ENCODE measurements around the gene ITGA11.

ITGA11 gene

DNA sequence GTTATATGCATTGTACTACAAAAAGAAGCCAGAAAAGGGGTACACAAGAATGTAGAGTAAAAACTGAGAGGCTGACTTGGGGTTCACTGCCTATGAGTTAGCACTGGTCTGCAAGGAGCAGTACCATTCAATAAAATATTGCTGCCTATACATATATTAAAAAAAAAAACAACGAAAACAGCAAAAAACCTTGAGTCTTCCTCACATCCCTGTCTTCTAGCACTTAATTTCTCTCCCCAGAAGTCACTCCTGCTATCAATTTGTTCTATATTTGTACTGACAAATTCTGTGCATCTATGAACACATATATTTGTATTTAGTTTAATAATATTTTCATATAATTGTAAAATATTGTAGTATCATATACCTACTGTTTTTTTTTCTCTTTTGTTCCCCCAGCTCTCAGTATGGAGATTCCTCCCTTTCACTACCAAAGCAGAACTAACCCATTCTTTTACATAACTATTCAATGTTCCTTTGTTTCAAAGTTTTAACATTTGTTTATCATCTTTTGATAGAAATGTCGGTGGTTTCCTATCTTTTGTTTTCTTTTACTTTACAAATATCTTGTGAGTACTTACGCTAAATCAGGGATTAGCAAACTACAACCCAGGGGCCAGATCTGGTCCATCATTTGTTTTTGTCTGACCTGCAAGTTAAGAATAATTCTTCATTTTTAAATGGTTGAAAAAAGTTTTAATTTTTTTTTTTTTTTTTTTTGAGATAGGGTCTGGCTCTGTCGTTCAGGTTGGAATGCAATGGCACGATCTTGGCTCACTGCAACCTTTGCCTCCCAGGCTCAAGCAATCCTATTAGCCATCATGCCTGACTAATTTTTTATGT, 169.2 kb downstream of the ITGA11 start:
- H3K27me3 ChIP-seq (ENCODE audit: control insufficient read depth, insufficient read depth, low read length), result no peaks in the 10 kb centered on the region
- H3K4me1 ChIP-seq (ENCODE audit: control insufficient read depth, insufficient read depth, low read length), result no peaks in the 10 kb centered on the region
- no peak overlapping the region for H3K9ac ChIP-seq (ENCODE audit: low read length)
- H3K27ac ChIP-seq (ENCODE audit: low read depth, low read length), result no peak overlapping the region
- no peaks in the 10 kb centered on the region for H3K36me3 ChIP-seq (ENCODE audit: control insufficient read depth, insufficient read depth, low read length)
- no peak overlapping the region for H3K4me3 ChIP-seq (ENCODE audit: low read length)

DNA sequence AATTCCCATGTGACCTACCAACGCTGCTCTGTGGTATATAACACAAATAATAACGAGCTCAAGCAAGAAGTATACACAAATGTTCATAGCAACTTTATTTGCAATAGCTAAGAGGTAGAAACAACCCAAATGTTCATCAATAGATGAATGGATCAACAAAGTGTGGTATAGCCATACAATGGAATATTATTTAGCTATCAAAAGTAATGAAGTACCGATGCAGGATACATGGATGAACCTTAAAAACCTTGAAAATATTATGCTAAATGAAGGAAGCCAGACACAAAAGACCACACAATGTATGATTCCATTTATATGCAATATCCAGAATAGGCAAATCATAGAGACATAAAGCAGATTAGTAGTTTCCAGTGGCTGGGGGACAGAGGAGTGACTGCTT, 170.0 kb downstream of the ITGA11 start:
- H3K36me3 ChIP-seq (ENCODE audit: control insufficient read depth, insufficient read depth, low read length), result no peaks in the 10 kb centered on the region
- H3K27me3 ChIP-seq (ENCODE audit: control insufficient read depth, insufficient read depth, low read length), result no peaks in the 10 kb centered on the region
- H3K9ac ChIP-seq (ENCODE audit: low read length), result no peak overlapping the region
- H3K27ac ChIP-seq (ENCODE audit: low read depth, low read length), result no peak overlapping the region
- H3K4me1 ChIP-seq (ENCODE audit: control insufficient read depth, insufficient read depth, low read length), result no peaks in the 10 kb centered on the region
- H3K4me3 ChIP-seq (ENCODE audit: low read length), result no peak overlapping the region

DNA sequence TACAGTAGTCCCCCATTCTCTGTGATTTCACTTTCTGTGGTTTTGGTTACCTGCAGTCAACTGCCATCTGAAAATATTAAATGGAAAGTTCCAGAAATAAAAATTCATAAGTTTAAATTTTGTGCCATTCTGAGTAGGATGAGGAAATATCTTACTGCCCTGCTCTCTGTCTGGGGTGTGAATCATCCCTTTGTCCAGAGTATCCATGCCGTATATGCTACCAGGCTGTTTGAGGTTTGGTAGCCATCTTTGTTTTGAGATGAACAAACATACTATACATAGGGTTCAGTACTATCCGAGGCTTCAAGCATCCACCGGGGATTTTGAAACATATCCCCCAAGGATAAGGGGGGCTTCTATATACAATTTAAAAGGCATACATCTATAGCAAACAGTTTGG, 170.7 kb downstream of the ITGA11 start:
- no peak overlapping the region for H3K27ac ChIP-seq (ENCODE audit: low read depth, low read length)
- H3K36me3 ChIP-seq (ENCODE audit: control insufficient read depth, insufficient read depth, low read length), result no peaks in the 10 kb centered on the region
- no peaks in the 10 kb centered on the region for H3K27me3 ChIP-seq (ENCODE audit: control insufficient read depth, insufficient read depth, low read length)
- H3K4me3 ChIP-seq (ENCODE audit: low read length), result no peak overlapping the region
- no peak overlapping the region for H3K9ac ChIP-seq (ENCODE audit: low read length)
- H3K4me1 ChIP-seq (ENCODE audit: control insufficient read depth, insufficient read depth, low read length), result no peaks in the 10 kb centered on the region

DNA sequence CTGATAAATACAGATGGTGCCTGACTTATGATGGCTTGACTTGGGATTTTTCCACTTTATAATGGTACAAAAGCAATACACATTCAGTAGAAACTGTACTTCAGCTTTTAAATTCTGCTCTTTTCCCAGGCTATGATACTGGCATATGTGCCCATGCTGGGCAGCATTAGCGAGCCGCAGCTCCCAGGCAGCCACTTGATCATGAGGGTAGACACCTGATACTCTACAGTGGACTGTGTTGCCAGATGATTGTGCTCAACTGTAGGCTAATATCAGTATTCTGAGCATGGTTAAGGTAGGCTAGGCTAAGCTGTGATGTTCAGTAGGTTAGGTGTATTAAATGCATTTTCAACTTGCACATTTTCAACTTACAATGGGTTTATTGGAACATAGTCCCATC, 172.1 kb downstream of the ITGA11 start:
- no peaks in the 10 kb centered on the region for H3K4me1 ChIP-seq (ENCODE audit: control insufficient read depth, insufficient read depth, low read length)
- H3K9ac ChIP-seq (ENCODE audit: low read length), result no peak overlapping the region
- no peaks in the 10 kb centered on the region for H3K36me3 ChIP-seq (ENCODE audit: control insufficient read depth, insufficient read depth, low read length)
- no peak overlapping the region for H3K27ac ChIP-seq (ENCODE audit: low read depth, low read length)
- no peak overlapping the region for H3K4me3 ChIP-seq (ENCODE audit: low read length)
- H3K27me3 ChIP-seq (ENCODE audit: control insufficient read depth, insufficient read depth, low read length), result no peaks in the 10 kb centered on the region

DNA sequence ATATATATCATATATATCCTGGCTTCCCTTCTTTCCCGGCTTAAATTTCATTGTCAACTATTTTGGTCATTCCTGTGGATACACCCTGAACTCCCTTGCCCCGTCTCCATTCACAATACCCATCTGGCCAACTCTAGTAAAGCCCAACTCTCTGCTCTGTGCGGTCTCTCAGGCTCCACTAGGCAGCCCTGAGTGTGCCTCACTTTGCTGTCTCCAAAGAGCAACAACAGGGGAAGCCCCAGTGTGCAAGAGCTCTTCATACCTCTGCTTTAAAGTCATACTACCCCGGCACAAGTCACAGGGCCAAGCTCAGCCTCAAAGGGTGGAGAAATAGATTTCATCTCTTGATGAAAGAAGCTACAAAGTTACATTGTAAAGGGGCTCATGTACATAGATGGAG, 173.3 kb downstream of the ITGA11 start:
- H3K36me3 ChIP-seq (ENCODE audit: control insufficient read depth, insufficient read depth, low read length), result no peaks in the 10 kb centered on the region
- H3K4me3 ChIP-seq (ENCODE audit: low read length), result no peak overlapping the region
- no peak overlapping the region for H3K27ac ChIP-seq (ENCODE audit: low read depth, low read length)
- H3K9ac ChIP-seq (ENCODE audit: low read length), result no peak overlapping the region
- no peaks in the 10 kb centered on the region for H3K27me3 ChIP-seq (ENCODE audit: control insufficient read depth, insufficient read depth, low read length)
- no peaks in the 10 kb centered on the region for H3K4me1 ChIP-seq (ENCODE audit: control insufficient read depth, insufficient read depth, low read length)

DNA sequence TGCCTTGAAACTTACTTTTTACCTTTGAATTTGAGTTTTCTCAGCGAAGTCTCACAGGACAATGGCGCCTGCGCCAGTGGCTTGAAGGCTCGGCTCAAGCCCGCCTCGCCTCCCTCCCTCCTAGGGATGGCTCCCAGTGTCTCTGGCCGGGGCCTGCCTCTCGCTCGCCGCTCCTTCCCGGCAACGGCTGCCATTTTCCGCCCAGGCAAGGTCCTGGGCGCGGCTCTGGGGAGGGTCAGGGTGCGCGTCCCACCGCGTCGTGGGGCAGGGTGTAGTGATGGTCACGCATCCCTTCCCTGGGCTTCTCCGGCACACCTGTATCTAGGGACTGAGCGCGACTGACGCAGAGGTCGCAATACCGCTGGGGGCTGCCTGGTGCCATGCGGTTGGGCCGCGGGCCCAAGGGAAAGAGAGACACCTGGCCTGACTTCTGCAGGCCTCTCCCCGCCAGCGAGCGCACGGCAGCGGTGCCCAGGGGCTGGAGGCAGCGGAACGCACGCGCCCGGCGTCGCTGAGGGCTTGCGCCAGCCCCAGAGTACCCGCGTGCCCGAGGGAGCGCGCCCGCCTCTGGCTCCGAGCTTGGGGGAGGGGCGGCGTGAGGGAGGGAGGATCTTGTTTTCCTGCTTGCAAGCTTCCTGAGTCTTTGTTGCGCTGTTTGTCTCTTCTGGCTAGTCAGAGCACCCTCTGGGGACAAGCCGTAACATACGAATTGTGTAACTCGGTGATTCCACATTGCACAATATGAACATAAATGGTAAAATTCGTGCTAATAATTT, 175.1 kb downstream of the ITGA11 start:
- Histone ChIP-seq H3K36me3 (ENCODE audit: control insufficient read depth, insufficient read depth, low read length) (no peaks in the 10 kb centered on the region), H3K27me3 (ENCODE audit: control insufficient read depth, insufficient read depth, low read length) (no peaks in the 10 kb centered on the region), H3K27ac (ENCODE audit: low read depth, low read length) (peak overlapping the region; percentile 91), H3K4me3 (ENCODE audit: low read length) (peak overlapping the region; percentile 81), H3K9ac (ENCODE audit: low read length) (peak overlapping the region; percentile 80), H3K4me1 (ENCODE audit: control insufficient read depth, insufficient read depth, low read length) (peaks cover 3% of the 10 kb centered on the region)

DNA sequence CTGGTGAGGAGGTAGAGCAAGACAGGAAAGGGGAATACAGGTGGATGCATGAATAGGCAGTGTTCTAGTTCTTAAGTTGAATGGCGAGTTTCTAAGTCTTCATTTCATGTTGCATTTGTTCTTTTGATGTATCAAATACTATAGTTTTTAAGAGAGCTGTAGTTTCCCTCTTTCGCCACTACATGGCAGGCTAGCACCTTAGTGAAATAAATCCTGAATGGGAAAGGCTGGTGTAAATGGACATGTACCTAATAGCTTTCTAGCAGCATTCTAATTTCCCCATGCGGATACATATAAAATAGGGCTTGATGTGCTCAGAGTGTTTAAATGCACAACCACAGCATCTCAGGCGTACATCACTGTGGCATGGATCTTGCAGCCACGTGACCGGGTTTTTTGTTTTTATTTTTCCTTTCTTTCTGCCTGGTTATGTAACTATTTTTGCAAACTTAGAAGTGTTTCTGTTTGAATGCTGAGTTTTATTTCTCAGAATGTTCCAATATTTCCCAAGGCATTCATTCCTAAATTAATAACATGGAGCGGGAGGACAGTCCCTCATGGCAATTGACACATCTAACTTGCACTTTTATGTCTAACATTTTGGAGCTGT, 178.9 kb downstream of the ITGA11 start:
- H3K36me3 ChIP-seq (ENCODE audit: control insufficient read depth, insufficient read depth, low read length), result no peaks in the 10 kb centered on the region

DNA sequence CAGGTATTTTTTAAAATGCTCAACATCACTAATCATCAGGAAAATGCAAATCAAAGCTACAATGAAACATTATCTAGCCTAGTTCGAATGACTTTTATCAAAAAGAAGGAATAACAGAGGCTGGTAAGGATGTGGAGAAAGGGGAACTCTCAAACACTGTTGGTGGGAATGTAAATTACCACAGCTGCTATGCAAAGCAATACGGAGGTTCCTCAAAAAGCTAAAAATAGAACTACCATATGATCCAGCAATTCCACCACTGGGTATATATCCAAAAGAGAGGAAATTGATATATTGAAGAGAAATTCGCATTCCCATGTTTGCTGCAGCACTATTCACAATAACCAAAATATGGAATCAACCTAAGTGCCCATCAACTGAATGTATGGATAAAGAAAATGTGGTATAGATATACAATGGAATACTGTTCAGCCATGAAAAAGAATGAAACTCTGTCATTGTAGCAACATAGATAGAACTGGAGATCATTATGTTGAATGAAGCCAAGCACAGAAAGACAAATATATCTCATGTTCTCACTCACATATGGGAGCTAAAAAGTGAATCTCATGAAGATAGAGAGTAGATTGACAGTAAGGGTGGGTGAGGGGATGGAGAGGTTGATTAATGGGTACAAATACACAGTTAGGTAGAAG, 182.8 kb downstream of the ITGA11 start:
- Histone ChIP-seq H3K27ac (ENCODE audit: low read depth, low read length) (no peak overlapping the region), H3K27me3 (ENCODE audit: control insufficient read depth, insufficient read depth, low read length) (no peaks in the 10 kb centered on the region), H3K9ac (ENCODE audit: low read length) (no peak overlapping the region), H3K4me1 (ENCODE audit: control insufficient read depth, insufficient read depth, low read length) (peaks cover 3% of the 10 kb centered on the region), H3K36me3 (ENCODE audit: control insufficient read depth, insufficient read depth, low read length) (no peaks in the 10 kb centered on the region), H3K4me3 (ENCODE audit: low read length) (no peak overlapping the region)

More for the DNA sequence above, 178.9 kb downstream of the ITGA11 start:
- Histone ChIP-seq H3K27me3 (ENCODE audit: control insufficient read depth, insufficient read depth, low read length) (no peaks in the 10 kb centered on the region), H3K4me3 (ENCODE audit: low read length) (no peak overlapping the region), H3K4me1 (ENCODE audit: control insufficient read depth, insufficient read depth, low read length) (peaks cover 3% of the 10 kb centered on the region), H3K9ac (ENCODE audit: low read length) (no peak overlapping the region), H3K27ac (ENCODE audit: low read depth, low read length) (no peak overlapping the region)

Measured in rectal smooth muscle tissue (tissue), 1 donor.